NCI-H226 (cell line): ENCODE results near the gene RAB27B.

Source experiments
- DNase-seq: peaks from one replicate; pipeline ENCODE4 v3.0.0-alpha.2; 2015

Gene RAB27B

GRCh38 chr18:54872681-54873080 lies 44.4 kb downstream of the RAB27B start:
- no peak for DNase-seq

- DNase-seq = no peak
Observed at GRCh38 chr18:54873884-54874255, 45.6 kb downstream of the RAB27B start.

GRCh38 chr18:54875063-54875462 lies 46.8 kb downstream of the RAB27B start:
- no peak for DNase-seq

- no peak for DNase-seq
Observed at GRCh38 chr18:54877076-54877475, 48.8 kb downstream of the RAB27B start.

GRCh38 chr18:54878159-54878622 lies 49.9 kb downstream of the RAB27B start:
- DNase-seq = no peak

- no peak for DNase-seq
Observed at GRCh38 chr18:54878659-54879358, 50.5 kb downstream of the RAB27B start.

- DNase-seq = no peak
Observed at GRCh38 chr18:54879691-54880090, 51.4 kb downstream of the RAB27B start.

- DNase-seq = peak; percentile 45
Observed at GRCh38 chr18:54880395-54881105, 52.3 kb downstream of the RAB27B start.

GRCh38 chr18:54881229-54881768 lies 53.0 kb downstream of the RAB27B start:
- DNase-seq = no peak

GRCh38 chr18:54882318-54882717 lies 54.0 kb downstream of the RAB27B start:
- DNase-seq = no peak

GRCh38 chr18:54883816-54884604 lies 55.7 kb downstream of the RAB27B start:
- DNase-seq = no peak

GRCh38 chr18:54888378-54888777 lies 60.1 kb downstream of the RAB27B start:
- no peak for DNase-seq

GRCh38 chr18:54888933-54889332 lies 60.7 kb downstream of the RAB27B start:
- peak; percentile 6 for DNase-seq

- DNase-seq = no peak
Observed at GRCh38 chr18:54899500-54899899, 71.2 kb downstream of the RAB27B start.

- no peak for DNase-seq
Observed at GRCh38 chr18:54900290-54900689, 72.0 kb downstream of the RAB27B start.

GRCh38 chr18:54904581-54904980 lies 76.3 kb downstream of the RAB27B start:
- no peak for DNase-seq

GRCh38 chr18:54905629-54906028 lies 77.4 kb downstream of the RAB27B start:
- no peak for DNase-seq

- DNase-seq = no peak
Observed at GRCh38 chr18:54906331-54907185, 78.3 kb downstream of the RAB27B start.

GRCh38 chr18:54909538-54909937 lies 81.3 kb downstream of the RAB27B start:
- DNase-seq = no peak

GRCh38 chr18:54910161-54910919 lies 82.1 kb downstream of the RAB27B start:
- DNase-seq = no peak

GRCh38 chr18:54911551-54911950 lies 83.3 kb downstream of the RAB27B start:
- no peak for DNase-seq

- no peak for DNase-seq
Observed at GRCh38 chr18:54914816-54915215, 86.5 kb downstream of the RAB27B start.
